ENCODE measurements around the gene ATP11C.
"Not testable (repeated sequence)": the region's sequence is repeated elsewhere in the genome, so short reads cannot be mapped to it uniquely, and the experiment has no call there.

The ATP11C gene

GRCh38 chrX:139842326-139843185 lies 90.3 kb downstream of the ATP11C start:
- Histone ChIP-seq H3K9ac (ENCODE audit: low read length) (no peak overlapping the region), H3K27me3 (ENCODE audit: control insufficient read depth, insufficient read depth, low read length) (no peaks in the 10 kb centered on the region)

GRCh38 chrX:139836335-139836734 lies 96.5 kb downstream of the ATP11C start:
- not testable (repeated sequence) for H3K27me3 ChIP-seq (ENCODE audit: control insufficient read depth, insufficient read depth, low read length); H3K4me1 ChIP-seq (ENCODE audit: control insufficient read depth, insufficient read depth, low read length); H3K4me3 ChIP-seq (ENCODE audit: low read length); H3K36me3 ChIP-seq (ENCODE audit: control insufficient read depth, insufficient read depth, low read length); H3K9ac ChIP-seq (ENCODE audit: low read length); H3K9me3 ChIP-seq (ENCODE audit: control insufficient read depth, low read length)

More at GRCh38 chrX:139842326-139843185, 90.3 kb downstream of the ATP11C start:
- Histone ChIP-seq H3K9me3 (ENCODE audit: control insufficient read depth, low read length) (no peaks in the 10 kb centered on the region), H3K4me3 (ENCODE audit: low read length) (no peak overlapping the region), H3K36me3 (ENCODE audit: control insufficient read depth, insufficient read depth, low read length) (no peaks in the 10 kb centered on the region), H3K4me1 (ENCODE audit: control insufficient read depth, insufficient read depth, low read length) (peaks cover 5% of the 10 kb centered on the region)

GRCh38 chrX:139834879-139835278 lies 98.0 kb downstream of the ATP11C start:
- Histone ChIP-seq H3K4me3 (ENCODE audit: low read length) (no peak overlapping the region), H3K9ac (ENCODE audit: low read length) (no peak overlapping the region), H3K4me1 (ENCODE audit: control insufficient read depth, insufficient read depth, low read length) (no peaks in the 10 kb centered on the region), H3K27me3 (ENCODE audit: control insufficient read depth, insufficient read depth, low read length) (no peaks in the 10 kb centered on the region), H3K9me3 (ENCODE audit: control insufficient read depth, low read length) (no peaks in the 10 kb centered on the region), H3K36me3 (ENCODE audit: control insufficient read depth, insufficient read depth, low read length) (no peaks in the 10 kb centered on the region)

GRCh38 chrX:139832718-139833309 lies 100.0 kb downstream of the ATP11C start:
- no peaks in the 10 kb centered on the region for H3K9me3 ChIP-seq (ENCODE audit: control insufficient read depth, low read length)
- no peak overlapping the region for H3K4me3 ChIP-seq (ENCODE audit: low read length)
- H3K36me3 ChIP-seq (ENCODE audit: control insufficient read depth, insufficient read depth, low read length), result no peaks in the 10 kb centered on the region
- H3K9ac ChIP-seq (ENCODE audit: low read length), result no peak overlapping the region
- peaks cover 9% of the 10 kb centered on the region for H3K4me1 ChIP-seq (ENCODE audit: control insufficient read depth, insufficient read depth, low read length)
- H3K27me3 ChIP-seq (ENCODE audit: control insufficient read depth, insufficient read depth, low read length), result no peaks in the 10 kb centered on the region

GRCh38 chrX:139831675-139832456 lies 101.0 kb downstream of the ATP11C start:
- H3K36me3 ChIP-seq (ENCODE audit: control insufficient read depth, insufficient read depth, low read length), result no peaks in the 10 kb centered on the region
- no peak overlapping the region for H3K9ac ChIP-seq (ENCODE audit: low read length)
- H3K4me3 ChIP-seq (ENCODE audit: low read length), result no peak overlapping the region
- no peaks in the 10 kb centered on the region for H3K27me3 ChIP-seq (ENCODE audit: control insufficient read depth, insufficient read depth, low read length)
- peaks cover 9% of the 10 kb centered on the region for H3K4me1 ChIP-seq (ENCODE audit: control insufficient read depth, insufficient read depth, low read length)
- no peaks in the 10 kb centered on the region for H3K9me3 ChIP-seq (ENCODE audit: control insufficient read depth, low read length)

- peaks cover 9% of the 10 kb centered on the region for H3K4me1 ChIP-seq (ENCODE audit: control insufficient read depth, insufficient read depth, low read length)
- H3K4me3 ChIP-seq (ENCODE audit: low read length), result no peak overlapping the region
- no peaks in the 10 kb centered on the region for H3K27me3 ChIP-seq (ENCODE audit: control insufficient read depth, insufficient read depth, low read length)
- H3K9me3 ChIP-seq (ENCODE audit: control insufficient read depth, low read length), result no peaks in the 10 kb centered on the region
- no peaks in the 10 kb centered on the region for H3K36me3 ChIP-seq (ENCODE audit: control insufficient read depth, insufficient read depth, low read length)
- H3K9ac ChIP-seq (ENCODE audit: low read length), result no peak overlapping the region
These were observed 101.8 kb downstream of the ATP11C start for GRCh38 chrX:139831017-139831416.

- Histone ChIP-seq H3K9ac (ENCODE audit: low read length) (no peak overlapping the region), H3K27me3 (ENCODE audit: control insufficient read depth, insufficient read depth, low read length) (no peaks in the 10 kb centered on the region), H3K4me3 (ENCODE audit: low read length) (no peak overlapping the region), H3K4me1 (ENCODE audit: control insufficient read depth, insufficient read depth, low read length) (peaks cover 18% of the 10 kb centered on the region), H3K9me3 (ENCODE audit: control insufficient read depth, low read length) (no peaks in the 10 kb centered on the region), H3K36me3 (ENCODE audit: control insufficient read depth, insufficient read depth, low read length) (no peaks in the 10 kb centered on the region)
These were observed 104.0 kb downstream of the ATP11C start for GRCh38 chrX:139828830-139829229.

- H3K36me3 ChIP-seq (ENCODE audit: control insufficient read depth, insufficient read depth, low read length), result no peaks in the 10 kb centered on the region
- H3K9me3 ChIP-seq (ENCODE audit: control insufficient read depth, low read length), result no peaks in the 10 kb centered on the region
- H3K4me1 ChIP-seq (ENCODE audit: control insufficient read depth, insufficient read depth, low read length), result peaks cover 18% of the 10 kb centered on the region
- H3K27me3 ChIP-seq (ENCODE audit: control insufficient read depth, insufficient read depth, low read length), result no peaks in the 10 kb centered on the region
- H3K4me3 ChIP-seq (ENCODE audit: low read length), result no peak overlapping the region
- H3K9ac ChIP-seq (ENCODE audit: low read length), result no peak overlapping the region
These were observed 104.8 kb downstream of the ATP11C start for GRCh38 chrX:139828033-139828432.

GRCh38 chrX:139826065-139827044 lies 106.5 kb downstream of the ATP11C start:
- H3K27me3 ChIP-seq (ENCODE audit: control insufficient read depth, insufficient read depth, low read length), result no peaks in the 10 kb centered on the region
- H3K4me3 ChIP-seq (ENCODE audit: low read length), result no peak overlapping the region
- H3K4me1 ChIP-seq (ENCODE audit: control insufficient read depth, insufficient read depth, low read length), result peaks cover 18% of the 10 kb centered on the region
- H3K9me3 ChIP-seq (ENCODE audit: control insufficient read depth, low read length), result no peaks in the 10 kb centered on the region
- no peak overlapping the region for H3K9ac ChIP-seq (ENCODE audit: low read length)
- no peaks in the 10 kb centered on the region for H3K36me3 ChIP-seq (ENCODE audit: control insufficient read depth, insufficient read depth, low read length)

GRCh38 chrX:139825618-139826017 lies 107.2 kb downstream of the ATP11C start:
- no peaks in the 10 kb centered on the region for H3K27me3 ChIP-seq (ENCODE audit: control insufficient read depth, insufficient read depth, low read length)

GRCh38 chrX:139823806-139824205 lies 109.0 kb downstream of the ATP11C start:
- Histone ChIP-seq H3K4me1 (ENCODE audit: control insufficient read depth, insufficient read depth, low read length) (peaks cover 16% of the 10 kb centered on the region), H3K9ac (ENCODE audit: low read length) (no peak overlapping the region), H3K27me3 (ENCODE audit: control insufficient read depth, insufficient read depth, low read length) (no peaks in the 10 kb centered on the region), H3K36me3 (ENCODE audit: control insufficient read depth, insufficient read depth, low read length) (no peaks in the 10 kb centered on the region), H3K4me3 (ENCODE audit: low read length) (no peak overlapping the region), H3K9me3 (ENCODE audit: control insufficient read depth, low read length) (no peaks in the 10 kb centered on the region)

More at GRCh38 chrX:139825618-139826017, 107.2 kb downstream of the ATP11C start:
- Histone ChIP-seq H3K36me3 (ENCODE audit: control insufficient read depth, insufficient read depth, low read length) (no peaks in the 10 kb centered on the region), H3K9ac (ENCODE audit: low read length) (no peak overlapping the region), H3K4me1 (ENCODE audit: control insufficient read depth, insufficient read depth, low read length) (peaks cover 18% of the 10 kb centered on the region), H3K9me3 (ENCODE audit: control insufficient read depth, low read length) (no peaks in the 10 kb centered on the region), H3K4me3 (ENCODE audit: low read length) (no peak overlapping the region)

Measured in mucosa of stomach (tissue), 1 donor.